Neural cell (in vitro differentiated cells): ENCODE measurements around the gene UBAP1. TPM values are rescaled to one million over a fixed set of nuclear protein-coding genes. Genes with fewer than 3 reads are reported as not detected.

Source experiments
- H2AFZ ChIP-seq: fragments of 200-600, 300-800 bp; sonication (generic), shearing (Covaris generic); 2 replicates; pipeline ENCODE4 v1.6.0; 2014; ENCODE audit warnings: low read depth, mild to moderate bottlenecking, antibody characterized with exemption, low read length, moderate library complexity
- H3F3A ChIP-seq: fragments of 200-600 bp; shearing (Covaris generic); 2 replicates; pipeline ENCODE4 v1.6.1; 2016; ENCODE audit warnings: mild to moderate bottlenecking, moderate library complexity, mixed read lengths, antibody characterized with exemption, low read length; ENCODE audit not compliant: insufficient read depth, poor library complexity, severe bottlenecking
- H3K27ac ChIP-seq: fragments of 200-600, 300-800 bp; sonication (generic), shearing (Covaris generic); 2 replicates; pipeline ENCODE4 v1.5.1; 2014; ENCODE audit warnings: mild to moderate bottlenecking, low read length, moderate library complexity
- H3K27me3 ChIP-seq: fragments of 300-800, 200-600 bp; sonication (generic), shearing (Covaris generic); 2 replicates; pipeline ENCODE4 v1.6.0; 2014; ENCODE audit warnings: mild to moderate bottlenecking, low read depth, low read length, moderate library complexity; ENCODE audit not compliant: insufficient read depth
- H3K36me3 ChIP-seq: fragments of 300-800, 200-600 bp; sonication (generic), shearing (Covaris generic); 2 replicates; pipeline ENCODE4 v1.5.1; 2014; ENCODE audit warnings: mild to moderate bottlenecking, antibody characterized with exemption, low read length, moderate library complexity; ENCODE audit not compliant: insufficient read depth
- H3K4me2 ChIP-seq: fragments of 300-800, 200-600 bp; sonication (generic), shearing (Covaris generic); 2 replicates; pipeline ENCODE4 v1.6.0; 2014; ENCODE audit warnings: mild to moderate bottlenecking, low read length
- H3K4me3 ChIP-seq: fragments of 300-800, 200-600 bp; sonication (generic), shearing (Covaris generic); 2 replicates; pipeline ENCODE4 v1.5.1; 2014; ENCODE audit warnings: mild to moderate bottlenecking, low read length, moderate library complexity
- H3K79me2 ChIP-seq: fragments of 200-600 bp; shearing (Covaris generic); replicated peaks from 2 replicates; pipeline ENCODE4 v1.6.0; 2014; ENCODE audit warnings: mild to moderate bottlenecking, low read length, moderate library complexity; ENCODE audit not compliant: insufficient read depth
- H3K9ac ChIP-seq: fragments of 300-800, 200-600 bp; sonication (generic), shearing (Covaris generic); 2 replicates; pipeline ENCODE4 v1.6.1; 2016; ENCODE audit warnings: mild to moderate bottlenecking, low read length, mixed read lengths
- H3K9me2 ChIP-seq: fragments of 200-600 bp; shearing (Covaris generic); 2 replicates; pipeline ENCODE4 v1.6.1; 2016; ENCODE audit warnings: mild to moderate bottlenecking, low read length, mixed read lengths; ENCODE audit not compliant: insufficient read depth
- H3K9me3 ChIP-seq: fragments of 200-600, 300-800 bp; sonication (generic), shearing (Covaris generic); 2 replicates; pipeline ENCODE4 v1.6.1; 2016; ENCODE audit warnings: mild to moderate bottlenecking, mixed run types, low read length, moderate library complexity, mixed read lengths
- H4K20me1 ChIP-seq: fragments of 200-600 bp; shearing (Covaris generic); 2 replicates; pipeline ENCODE4 v1.6.1; 2016; ENCODE audit warnings: mild to moderate bottlenecking, mixed run types; ENCODE audit not compliant: insufficient read depth
- CTCF ChIP-seq: fragments of 450-650 bp; IDR thresholded peaks from 2 replicates; pipeline ENCODE4 v1.5.1; 2014; ENCODE audit warnings: antibody characterized with exemption, mild to moderate bottlenecking, moderate library complexity; ENCODE audit not compliant: poor library complexity, severe bottlenecking
- EP300 ChIP-seq: fragments of 450-650 bp; conservative IDR thresholded peaks from 2 replicates; pipeline ENCODE4 v1.6.1; 2014; ENCODE audit warnings: antibody characterized with exemption, mild to moderate bottlenecking, moderate library complexity; ENCODE audit not compliant: poor library complexity, severe bottlenecking
- EZH2 ChIP-seq: fragments of 200-600, 300-800 bp; shearing (Covaris generic), sonication (generic); IDR thresholded peaks from 2 replicates; pipeline ENCODE4 v1.6.1; 2014; ENCODE audit warnings: antibody characterized with exemption, low read length, borderline replicate concordance, mild to moderate bottlenecking; ENCODE audit not compliant: insufficient read depth, poor library complexity, severe bottlenecking
- MXI1 ChIP-seq: fragments of 450-650 bp; conservative IDR thresholded peaks from 2 replicates; pipeline ENCODE4 v1.6.1; 2014; ENCODE audit warnings: antibody characterized with exemption, mild to moderate bottlenecking; ENCODE audit not compliant: poor library complexity, severe bottlenecking
- POLR2AphosphoS5 ChIP-seq: IDR thresholded peaks from 2 replicates; pipeline ENCODE4 v1.6.1; 2012
- RAD21 ChIP-seq: fragments of 450-650 bp; conservative IDR thresholded peaks from 2 replicates; pipeline ENCODE4 v1.6.1; 2014; ENCODE audit warnings: antibody characterized with exemption, mild to moderate bottlenecking, moderate library complexity
- REST ChIP-seq: IDR thresholded peaks from 2 replicates; pipeline ENCODE4 v1.6.1; 2012; ENCODE audit warnings: borderline replicate concordance
- SMC3 ChIP-seq: fragments of 450-650 bp; conservative IDR thresholded peaks from 2 replicates; pipeline ENCODE4 v1.6.1; 2014; ENCODE audit warnings: antibody characterized with exemption, mild to moderate bottlenecking, moderate library complexity; ENCODE audit not compliant: poor library complexity
- TAF1 ChIP-seq: IDR thresholded peaks from 2 replicates; pipeline ENCODE4 v1.6.1; 2012; ENCODE audit warnings: low read depth
- polyA plus RNA-seq: library from polyadenylated mRNA; depleted of rRNA; stranded (reverse); fragments of >200 nt; gene quantifications from 2 replicates; pipeline ENCODE4 v1.2.3, GENCODE V29; 2014

The UBAP1 gene
- polyA plus RNA-seq, 1 donor from 2014 or later = 35.1 TPM

GRCh38 chr9:34205102-34205501 lies 26.3 kb downstream of the UBAP1 start:
- peaks cover 9% of the 10 kb centered on the region for H3K79me2 ChIP-seq
- no peak for TF ChIP-seq CTCF
- no peak for TF ChIP-seq MXI1
- TF ChIP-seq TAF1 = no peak
- no peak for TF ChIP-seq REST
- TF ChIP-seq EP300 = no peak
- TF ChIP-seq POLR2AphosphoS5 = no peak
- TF ChIP-seq EZH2 = no peak
- no peak for TF ChIP-seq RAD21
- no peak overlapping the region for H3K27ac ChIP-seq
- no peak overlapping the region for H3K4me3 ChIP-seq
- H3K36me3 ChIP-seq = no peaks in the 10 kb centered on the region
- no peak overlapping the region for H3K9ac ChIP-seq
- H3K4me2 ChIP-seq = no peak overlapping the region
- no peaks in the 10 kb centered on the region for H3K9me2 ChIP-seq
- no peaks in the 10 kb centered on the region for H3K9me3 ChIP-seq
- H3F3A ChIP-seq = no peaks in the 10 kb centered on the region
- no peak overlapping the region for H2AFZ ChIP-seq
- no peaks in the 10 kb centered on the region for H4K20me1 ChIP-seq
- H3K27me3 ChIP-seq = no peaks in the 10 kb centered on the region

GRCh38 chr9:34206561-34206960 lies 27.7 kb downstream of the UBAP1 start:
- no peak overlapping the region for H3K4me2 ChIP-seq
- no peaks in the 10 kb centered on the region for H3F3A ChIP-seq
- H3K9ac ChIP-seq = no peak overlapping the region
- peaks cover 9% of the 10 kb centered on the region for H3K79me2 ChIP-seq
- no peaks in the 10 kb centered on the region for H4K20me1 ChIP-seq
- no peaks in the 10 kb centered on the region for H3K36me3 ChIP-seq
- no peaks in the 10 kb centered on the region for H3K9me2 ChIP-seq
- no peak overlapping the region for H3K4me3 ChIP-seq
- no peaks in the 10 kb centered on the region for H3K9me3 ChIP-seq
- no peak overlapping the region for H3K27ac ChIP-seq
- no peak overlapping the region for H2AFZ ChIP-seq
- TF ChIP-seq SMC3 (no peak), MXI1 (no peak), CTCF (no peak), TAF1 (no peak), REST (no peak), EP300 (no peak), POLR2AphosphoS5 (no peak), EZH2 (no peak), RAD21 (no peak)
- H3K27me3 ChIP-seq = no peaks in the 10 kb centered on the region
